Ovary (tissue), 9 donors: ENCODE results near the gene GOLGA8T. TPM values are rescaled to one million over a fixed set of nuclear protein-coding genes. Genes with fewer than 3 reads are reported as not detected.
A peak's percentile ranks its signal among the peaks of the same experiment; 100 is the strongest.
"Not testable (repeated sequence)": the region's sequence is repeated elsewhere in the genome, so short reads cannot be mapped to it uniquely, and the experiment has no call there.

ENCODE experiments used
- DNase-seq, 5 donors: peaks; one replicate each; pipeline ENCODE4 v3.0.0-alpha.2; 2019 to 2020
- H3K27ac ChIP-seq, 2 donors: fragments of 200-600 bp; one replicate each; pipeline versions ENCODE4 v1.5.1 to v1.8.0; 2019 to 2022
- H3K27me3 ChIP-seq: fragments of 200-600 bp; one replicate; pipeline ENCODE4 v1.8.0; 2022
- H3K36me3 ChIP-seq: fragments of 200-600 bp; sonication (generic); one replicate; pipeline ENCODE4 v1.5.1; 2019
- H3K4me1 ChIP-seq: one replicate; pipeline ENCODE4 v1.8.1; 2013; ENCODE audit warnings: mild to moderate bottlenecking, moderate library complexity; ENCODE audit not compliant: insufficient read depth
- H3K4me3 ChIP-seq: fragments of 200-600 bp; sonication (generic); one replicate; pipeline ENCODE4 v1.5.1; 2017
- H3K9me3 ChIP-seq, 2 donors: fragments of 200-600 bp in 1 of 2; sonication (generic) in 1 of 2; one replicate each; pipeline versions ENCODE4 v1.5.1 to v1.8.1; 2013 to 2019; ENCODE audit warnings: mild to moderate bottlenecking in 1 of 2, moderate library complexity in 1 of 2
- WGBS, 3 donors: extraction: QIAGEN DNeasy Blood & Tissue Kit in 1 of 3; methylation state at CpG; one replicate each; pipeline versions ENCODE4 v1.1.5 to v1.1.7; 2013 to 2017; 5-methylcytosine and 5-hydroxymethylcytosine counted together
- intact Hi-C, 4 donors: fragments of 100-400 bp; cut with DNase I; formaldehyde crosslinking; loops; one replicate each; pipeline versions ENCODE4 v1.11.0 to v1.15.1; 2022 to 2023
- polyA plus RNA-seq, 2 donors: library from polyadenylated mRNA; stranded (reverse); fragments of 200-250 nt in 1 of 2; fragments of 350-450 nt in 1 of 2; fragmentation: Illumina TruSeq in 1 of 2; extraction: RNeasy Lipid Tissue Mini Kit (QIAGEN cat#74804) in 1 of 2; gene quantifications; one replicate each; pipeline ENCODE4 v1.2.3, GENCODE V29; 2013 to 2014
- total RNA-seq, 7 donors: library from RNA; depleted of rRNA in 2 of 7; stranded (reverse); fragments of >200 nt in 2 of 7; fragmentation: NEBNext Ultra II Directional in 3 of 7; extraction: Animal tissue kit (Norgen Biotek cat#: 25700) in 3 of 7; gene quantifications; one replicate each; pipeline versions ENCODE4 v1.1.0 to v1.2.4, GENCODE V29; 2016 to 2023
- donor health status: DM: no; HTN: no; CAD: no; lungs with moderate emphysema.
- donor health status: DM: no; HTN: no; CAD: no.
- donor health status: Bipolar disorder and iron deficiency.
- donor health status: DM: yes; HTN: yes; CAD: no.
- donor health status: DM: no; HTN: no; CAD: no.
- donor health status: DM: yes; HTN: yes; CAD: no.

GOLGA8T gene
- total and polyA plus RNA-seq, 9 donors = 0.17 to 0.87 (median 0.55) TPM; not detected in 4

DNA sequence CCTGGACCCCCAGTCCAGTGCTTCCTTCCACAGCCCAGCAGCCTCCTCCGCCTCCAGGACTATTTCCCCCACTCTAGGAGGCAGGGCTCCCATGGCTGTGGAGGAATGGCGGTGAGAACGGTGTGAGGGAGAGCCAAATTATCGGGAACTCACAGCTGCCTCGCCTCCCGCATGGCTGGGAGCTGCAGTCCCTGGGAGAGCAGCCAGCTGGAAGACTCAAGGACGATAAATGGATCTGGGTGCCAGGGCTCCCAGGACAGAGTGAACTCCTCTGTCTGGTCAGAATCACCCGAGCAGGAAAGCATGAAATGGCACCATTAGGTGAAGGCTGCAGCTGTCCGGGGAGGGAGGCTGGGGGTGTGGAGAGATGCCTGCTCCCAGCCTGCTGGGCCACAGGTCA, 32.6 kb downstream of the GOLGA8T start:
- H3K4me3 ChIP-seq, H3K4me1 ChIP-seq, H3K9me3 ChIP-seq, H3K27ac ChIP-seq, intact Hi-C loops, H3K36me3 ChIP-seq, DNase-seq, H3K27me3 ChIP-seq: not testable (repeated sequence)
- WGBS, 3 donors = no CpG with 5 or more reads among the region's 9 CpGs

DNA sequence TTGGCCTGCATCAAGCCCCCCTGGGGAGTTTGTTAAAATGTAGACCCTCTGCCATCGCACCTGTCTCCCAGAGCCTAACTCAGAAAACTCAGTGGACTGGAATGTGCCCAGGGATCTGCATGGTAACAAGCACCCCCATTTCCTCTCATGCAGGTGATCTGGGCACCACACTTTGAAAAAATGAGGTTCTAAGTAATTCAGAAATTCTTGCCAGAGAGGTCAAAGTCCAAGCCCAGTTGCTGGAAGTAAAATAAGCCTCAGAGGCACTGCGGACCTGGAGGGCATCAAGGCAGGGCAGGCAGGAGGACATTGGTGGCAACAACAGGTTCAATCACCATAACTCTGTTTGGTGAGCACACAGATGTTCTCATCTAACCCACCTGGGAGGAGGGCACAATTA, 33.0 kb downstream of the GOLGA8T start:
- H3K27me3 ChIP-seq, H3K4me3 ChIP-seq, H3K9me3 ChIP-seq, DNase-seq, H3K36me3 ChIP-seq, H3K4me1 ChIP-seq, intact Hi-C loops, H3K27ac ChIP-seq: not testable (repeated sequence)
- WGBS, 3 donors = no CpG with 5 or more reads among the region's 2 CpGs

DNA sequence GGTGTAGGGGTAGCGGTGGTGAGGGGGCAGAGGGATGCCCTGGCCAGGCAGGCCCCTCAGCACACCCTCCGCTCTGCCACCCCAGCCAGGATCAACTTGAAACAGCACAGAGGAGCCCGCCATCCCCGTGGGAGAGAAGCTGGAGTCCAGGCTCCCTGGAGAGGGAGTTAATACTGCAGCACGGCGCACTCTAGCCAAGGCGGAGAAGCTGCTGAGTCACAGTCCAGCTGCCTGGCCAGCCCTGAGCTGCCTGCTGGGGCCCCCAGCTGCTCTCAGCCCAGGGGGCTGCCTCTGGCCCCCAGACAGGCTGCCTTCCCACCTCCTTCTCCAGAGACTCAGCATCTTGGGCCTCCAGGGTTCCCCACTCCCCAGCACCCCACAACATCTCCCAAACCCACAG, 36.6 kb downstream of the GOLGA8T start:
- H3K4me3 ChIP-seq, DNase-seq, H3K9me3 ChIP-seq, H3K27me3 ChIP-seq, intact Hi-C loops, H3K4me1 ChIP-seq, H3K36me3 ChIP-seq, H3K27ac ChIP-seq: not testable (repeated sequence)
- WGBS, 3 donors = no CpG with 5 or more reads among the region's 7 CpGs

DNA sequence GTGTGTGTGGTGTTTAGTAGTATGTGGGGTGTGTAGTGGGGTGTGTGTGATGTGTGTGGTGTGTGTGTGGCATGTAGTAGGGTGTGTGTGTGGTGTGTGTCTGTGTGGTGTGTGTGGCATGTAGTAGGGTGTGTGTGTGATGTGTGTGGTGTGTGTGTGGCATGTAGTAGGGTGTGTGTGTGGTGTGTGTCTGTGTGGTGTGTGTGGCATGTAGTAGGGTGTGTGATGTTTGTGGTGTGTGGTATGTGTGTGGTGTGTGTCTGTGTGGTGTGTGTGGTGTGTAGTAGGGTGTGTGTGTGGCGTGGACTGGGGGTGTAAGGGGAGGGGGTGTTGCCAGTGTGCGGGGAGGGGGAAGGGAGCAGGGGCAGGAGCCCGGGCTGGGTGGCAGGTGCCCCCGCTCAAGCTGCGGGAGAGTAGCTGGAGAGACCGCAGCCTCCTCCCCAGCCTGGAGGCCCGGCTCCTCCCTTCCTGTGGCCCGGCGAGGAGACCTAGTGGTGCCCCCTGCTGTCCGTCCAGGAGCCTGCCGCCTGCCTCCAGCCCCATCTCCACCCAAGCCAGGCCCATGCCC, 38.3 kb downstream of the GOLGA8T start:
- H3K4me1 ChIP-seq, H3K27me3 ChIP-seq, H3K36me3 ChIP-seq, H3K9me3 ChIP-seq, intact Hi-C loops, H3K27ac ChIP-seq, H3K4me3 ChIP-seq: not testable (repeated sequence)
- peak; percentile 14 to 69 (median 32) for DNase-seq
- 54 to 63% (median 56%) methylated on average over 1 to 8 of the region's 11 CpGs for WGBS, 3 donors

DNA sequence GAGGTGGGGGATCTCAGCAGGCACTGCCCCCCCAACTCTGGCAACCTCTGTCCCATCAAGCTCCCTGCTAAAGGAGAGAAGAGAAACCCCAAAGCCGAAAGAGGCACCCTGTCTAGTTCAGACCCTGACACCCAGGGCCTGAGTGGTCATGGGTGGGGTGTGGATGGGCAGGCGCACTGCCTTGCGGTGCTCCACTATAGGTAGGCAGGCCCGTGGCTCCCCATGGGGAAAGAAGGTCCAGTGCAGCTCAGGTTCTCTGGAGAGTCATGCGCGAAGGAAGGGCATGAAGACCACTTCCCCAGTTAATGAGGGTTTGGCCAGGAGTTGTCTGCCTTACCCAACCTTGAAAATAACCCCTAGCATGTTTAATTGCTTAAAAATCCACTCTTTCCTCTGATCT, 40.4 kb downstream of the GOLGA8T start:
- H3K27me3 ChIP-seq, intact Hi-C loops, H3K36me3 ChIP-seq, H3K9me3 ChIP-seq, H3K4me1 ChIP-seq, H3K27ac ChIP-seq, H3K4me3 ChIP-seq: not testable (repeated sequence)
- DNase-seq = peak in 1 of 5 donors; percentile 10
- WGBS, 3 donors = 73 to 92% (median 89%) methylated on average over 2 to 5 of the region's 6 CpGs

DNA sequence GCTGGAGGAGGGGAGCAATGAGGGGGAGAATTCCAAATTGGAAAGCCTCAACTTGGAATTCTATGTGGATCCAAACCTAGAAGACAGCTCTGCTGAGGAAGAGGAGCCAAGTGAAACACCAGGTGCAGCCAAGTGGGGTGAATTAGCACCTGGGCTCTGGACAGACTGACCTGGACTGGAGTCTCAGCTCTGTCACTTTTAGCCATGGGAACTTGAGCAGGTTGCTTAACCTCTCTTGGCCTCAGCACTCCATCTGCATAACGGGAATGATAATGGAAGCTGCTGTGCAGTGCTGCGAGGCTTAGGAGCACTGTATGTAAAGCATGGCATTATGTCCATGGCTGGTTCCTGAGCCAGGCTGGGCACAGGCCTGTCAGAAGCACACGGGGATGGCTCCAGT, 41.8 kb downstream of the GOLGA8T start:
- H3K9me3 ChIP-seq, H3K27ac ChIP-seq, DNase-seq, H3K27me3 ChIP-seq, H3K36me3 ChIP-seq, intact Hi-C loops, H3K4me1 ChIP-seq, H3K4me3 ChIP-seq: not testable (repeated sequence)
- 90% methylated on average over 2 of the region's 3 CpGs; no CpG with 5 or more reads in 2 of the 3 donors for WGBS, 3 donors

DNA sequence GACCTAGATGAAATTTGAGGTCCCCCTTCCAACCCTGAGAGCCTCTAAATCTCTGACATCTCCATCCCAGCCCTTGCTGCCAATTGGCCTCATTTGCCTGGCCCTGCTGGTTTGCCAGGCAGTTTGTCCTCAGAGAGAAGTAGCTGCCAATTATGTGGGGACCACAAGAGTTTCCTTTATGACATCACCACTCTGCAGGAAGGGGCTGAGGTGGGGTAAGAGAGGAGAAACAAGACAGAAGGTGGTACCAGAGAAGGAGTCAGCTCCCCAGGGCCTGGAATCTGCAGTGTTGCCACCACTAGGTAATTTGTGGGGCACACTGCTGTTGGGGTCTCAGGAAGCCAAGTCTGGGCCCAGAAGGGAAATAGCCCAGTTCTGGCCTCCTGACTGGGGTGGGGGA, 45.0 kb downstream of the GOLGA8T start:
- H3K36me3 ChIP-seq, intact Hi-C loops, H3K4me1 ChIP-seq, DNase-seq, H3K27ac ChIP-seq, H3K27me3 ChIP-seq, H3K4me3 ChIP-seq, H3K9me3 ChIP-seq: not testable (repeated sequence)

DNA sequence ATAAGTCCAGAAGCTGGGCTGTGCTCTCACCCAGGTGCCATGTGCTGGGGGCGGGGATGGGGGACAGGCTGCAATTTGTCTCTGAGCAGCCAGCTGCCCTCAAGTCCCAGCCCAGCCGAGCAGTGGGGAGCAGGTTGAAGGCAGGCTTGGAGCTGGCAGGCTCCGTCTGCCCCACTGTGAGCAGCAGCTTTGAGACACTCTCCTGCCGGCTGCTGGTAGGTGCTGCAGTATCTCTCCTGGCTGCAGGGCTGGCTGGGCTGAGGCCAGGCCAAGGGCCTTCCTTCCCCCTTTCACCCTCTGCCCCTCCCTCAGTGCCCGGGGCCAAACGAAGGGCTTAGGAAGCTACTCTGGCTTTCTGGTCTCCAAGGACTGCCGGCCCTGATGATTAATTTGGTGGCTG, 50.6 kb downstream of the GOLGA8T start:
- H3K4me1 ChIP-seq, intact Hi-C loops, H3K4me3 ChIP-seq, H3K36me3 ChIP-seq, DNase-seq, H3K27ac ChIP-seq, H3K27me3 ChIP-seq, H3K9me3 ChIP-seq: not testable (repeated sequence)
- no CpG with 5 or more reads among the region's 7 CpGs for WGBS, 3 donors

DNA sequence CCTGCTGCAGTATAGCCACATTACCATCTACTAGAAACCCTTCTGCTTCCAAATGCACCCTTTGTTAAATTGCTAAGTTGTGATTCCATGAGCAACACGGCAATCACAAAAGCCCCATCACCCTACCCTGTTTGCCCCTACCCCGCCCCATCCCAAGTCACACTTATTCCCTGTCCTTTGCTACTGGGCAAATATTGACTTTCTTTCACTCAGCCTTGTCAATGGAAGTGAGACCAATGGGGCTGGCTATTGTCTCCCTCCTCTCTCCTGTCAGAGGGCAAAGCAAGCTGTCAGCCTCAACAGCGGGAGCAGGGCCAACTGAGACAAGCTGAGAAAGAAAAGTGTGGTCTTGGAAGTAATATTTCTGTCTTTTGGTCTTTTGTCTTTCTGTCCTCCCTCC, 52.6 kb downstream of the GOLGA8T start:
- intact Hi-C loops, DNase-seq, H3K4me1 ChIP-seq, H3K4me3 ChIP-seq, H3K27me3 ChIP-seq, H3K9me3 ChIP-seq, H3K36me3 ChIP-seq, H3K27ac ChIP-seq: not testable (repeated sequence)
- 87 to 100% (median 94%) methylated on average over 2 of the region's 3 CpGs for WGBS, 3 donors

DNA sequence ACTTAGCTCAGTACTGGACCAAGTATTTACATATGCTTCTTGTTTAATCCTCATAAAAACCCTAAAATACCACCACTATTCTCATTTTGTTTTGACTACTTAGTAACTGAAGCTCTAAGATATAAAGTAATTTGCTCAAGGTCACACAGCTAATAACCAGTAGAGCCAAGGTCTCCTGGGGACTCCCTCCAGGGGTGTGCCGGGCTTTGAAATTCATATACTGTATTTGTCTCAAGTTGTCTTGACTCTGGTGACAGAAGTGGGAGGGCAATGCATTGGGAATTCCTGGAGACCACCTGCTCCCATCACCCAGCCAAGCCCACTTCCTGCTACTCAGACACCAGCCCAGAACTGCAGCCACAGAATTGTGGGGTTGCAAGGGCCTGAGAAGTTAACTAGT, 54.9 kb downstream of the GOLGA8T start:
- H3K9me3 ChIP-seq, DNase-seq, H3K36me3 ChIP-seq, H3K4me3 ChIP-seq, H3K4me1 ChIP-seq, intact Hi-C loops, H3K27ac ChIP-seq, H3K27me3 ChIP-seq: not testable (repeated sequence)
- WGBS, 3 donors = 0 to 14% (median 3%) methylated on average over 1 of the region's 1 CpG

DNA sequence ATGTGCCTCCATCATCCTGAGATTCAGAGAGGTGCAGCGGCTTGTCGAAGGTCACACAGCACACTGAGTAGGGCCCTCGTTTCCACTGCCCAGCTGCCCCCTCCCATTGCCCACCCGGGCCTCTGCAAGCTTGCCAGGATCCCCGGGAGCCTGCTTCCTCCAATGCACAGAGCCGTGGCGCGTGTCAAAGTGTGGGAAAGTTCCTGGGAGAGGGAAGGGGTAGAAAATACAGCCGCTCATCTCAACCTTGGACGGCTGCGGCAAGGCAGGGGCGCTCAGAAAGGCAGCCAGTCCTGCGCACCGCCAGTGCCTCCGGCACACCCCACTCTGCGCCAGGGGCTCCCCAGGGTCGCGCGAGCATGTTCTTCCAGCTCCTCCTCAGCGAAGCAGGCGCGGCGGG, 56.3 kb downstream of the GOLGA8T start:
- H3K36me3 ChIP-seq, H3K4me1 ChIP-seq, intact Hi-C loops, DNase-seq, H3K27ac ChIP-seq, H3K27me3 ChIP-seq, H3K9me3 ChIP-seq, H3K4me3 ChIP-seq: not testable (repeated sequence)
- WGBS, 3 donors = 3 to 20% (median 15%) methylated on average over 8 to 9 of the region's 23 CpGs

DNA sequence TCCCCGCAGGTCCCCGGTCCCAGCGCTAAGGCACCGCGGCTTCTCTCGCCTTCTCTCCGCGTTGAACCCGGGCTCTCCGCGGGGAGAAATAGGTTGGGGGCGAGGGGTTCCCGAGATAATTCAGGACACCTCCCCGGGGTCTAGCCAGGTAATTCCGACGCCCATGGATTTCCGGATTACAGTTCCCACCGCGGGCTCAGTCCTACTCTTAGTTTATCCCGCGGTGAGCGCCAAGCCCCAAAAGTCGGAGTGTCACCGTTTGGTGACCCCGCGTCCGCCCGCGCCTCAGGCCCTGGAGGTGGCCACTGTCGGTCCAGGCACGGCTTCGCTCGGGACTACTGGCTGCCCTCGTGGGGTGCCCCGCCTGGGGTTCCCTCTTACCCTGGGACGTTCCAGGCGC, 56.8 kb downstream of the GOLGA8T start:
- DNase-seq, H3K4me1 ChIP-seq, H3K4me3 ChIP-seq, intact Hi-C loops, H3K27ac ChIP-seq, H3K27me3 ChIP-seq, H3K9me3 ChIP-seq, H3K36me3 ChIP-seq: not testable (repeated sequence)
- WGBS, 3 donors = 0% methylated on average over 16 of the region's 37 CpGs; no CpG with 5 or more reads in 2 of the 3 donors
